ENCODE data around the gene ZNF644.
"Not testable (repeated sequence)": the region's sequence is repeated elsewhere in the genome, so short reads cannot be mapped to it uniquely, and the experiment has no call there.

Gene ZNF644

DNA sequence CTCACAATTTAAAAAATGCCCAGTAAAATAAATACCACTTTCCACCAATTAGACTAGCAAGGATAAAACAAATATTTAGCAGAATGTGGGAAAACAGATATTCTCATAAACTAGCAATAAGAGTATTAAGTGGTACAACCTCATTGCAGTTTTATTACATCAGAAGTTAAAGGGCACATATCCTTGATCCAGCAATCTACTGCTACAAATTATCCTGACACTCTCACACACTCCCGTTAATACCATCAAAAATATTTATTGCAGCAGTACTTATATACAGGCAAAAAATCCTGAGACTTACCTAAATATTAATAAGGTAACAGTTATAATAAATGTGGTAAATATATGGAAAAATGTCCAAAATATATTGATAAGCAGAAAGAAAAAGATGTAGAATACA, 44.3 kb downstream of the ZNF644 start:
- DNase-seq, result no peak

DNA sequence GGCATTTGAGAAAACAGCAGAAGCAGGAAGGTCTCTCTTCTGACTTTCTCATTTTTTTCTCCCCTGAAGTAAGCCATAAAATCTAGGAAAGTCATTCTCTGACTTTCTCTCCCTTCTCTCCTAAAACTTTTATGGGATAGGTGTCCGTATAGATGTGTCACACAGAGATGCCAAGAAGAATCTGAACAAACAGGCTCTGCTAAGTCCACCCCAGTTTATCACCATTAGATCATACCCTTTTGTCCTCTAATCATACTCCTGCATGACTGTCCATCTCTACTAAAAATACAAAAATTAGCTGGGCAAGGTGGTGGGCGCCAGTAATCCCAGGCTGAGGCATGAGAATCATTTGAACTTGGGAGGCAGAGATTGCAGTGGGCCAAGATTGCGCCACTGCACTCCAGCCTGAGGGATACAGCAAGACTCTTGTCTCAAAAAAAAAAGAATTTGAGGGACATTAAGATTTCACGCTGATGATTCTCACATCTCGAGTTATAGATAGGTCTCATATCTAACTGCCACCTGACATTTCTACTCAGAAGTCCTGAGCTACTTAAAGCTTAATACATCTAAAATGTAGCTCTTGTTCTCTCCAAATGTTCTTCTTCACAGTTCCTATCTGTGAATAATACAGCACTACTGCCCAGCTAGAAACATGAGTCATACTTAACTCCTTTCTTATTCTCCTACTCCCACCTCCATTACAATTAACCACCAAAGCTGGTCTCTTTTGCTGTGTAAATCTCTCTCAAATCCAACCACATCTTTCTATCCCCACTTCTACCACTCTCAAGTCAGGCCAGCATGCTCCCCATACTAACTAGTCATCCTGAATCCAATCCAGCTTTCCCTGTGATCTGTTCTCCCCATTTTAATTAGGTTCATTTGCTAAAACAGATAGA, 47.7 kb downstream of the ZNF644 start:
- no peak for DNase-seq

DNA sequence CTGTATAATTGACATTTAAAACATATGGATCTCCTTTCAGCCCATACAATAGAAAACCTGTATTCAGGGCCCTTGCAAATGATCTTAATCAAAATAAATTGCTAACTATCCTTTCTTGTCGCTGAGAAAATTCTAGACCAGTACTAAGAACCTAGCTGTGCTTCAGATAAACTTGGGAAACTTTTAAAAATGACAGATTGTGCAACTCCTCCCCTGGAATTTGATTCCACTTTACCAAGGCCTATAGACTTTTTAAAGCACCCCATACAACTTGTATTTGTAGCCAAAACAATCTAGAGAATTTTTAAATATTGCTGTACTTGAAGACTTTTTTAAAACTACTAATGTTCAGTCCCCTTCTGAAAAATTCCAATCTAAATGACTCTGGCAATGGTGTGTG, 51.6 kb downstream of the ZNF644 start:
- DNase-seq, result no peak

DNA sequence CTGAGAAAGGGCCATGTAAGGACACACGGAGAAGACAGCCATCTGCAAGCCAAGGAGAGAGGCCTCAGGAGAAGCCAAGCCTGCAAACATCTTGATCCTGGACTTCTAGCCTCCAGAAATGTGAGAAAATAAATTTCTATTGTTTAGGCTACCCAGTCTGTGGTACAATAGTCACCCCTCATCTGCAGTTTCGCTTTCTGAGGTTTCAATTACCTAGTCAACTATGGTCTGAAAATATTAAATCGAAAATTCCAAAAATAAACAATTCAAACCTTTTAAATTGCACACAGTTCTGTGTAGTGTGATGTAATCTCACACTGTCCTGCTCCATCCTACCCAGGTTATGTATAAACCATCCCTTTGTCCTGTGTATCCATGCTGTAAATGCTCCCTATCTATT, 52.6 kb downstream of the ZNF644 start:
- no peak for DNase-seq

DNA sequence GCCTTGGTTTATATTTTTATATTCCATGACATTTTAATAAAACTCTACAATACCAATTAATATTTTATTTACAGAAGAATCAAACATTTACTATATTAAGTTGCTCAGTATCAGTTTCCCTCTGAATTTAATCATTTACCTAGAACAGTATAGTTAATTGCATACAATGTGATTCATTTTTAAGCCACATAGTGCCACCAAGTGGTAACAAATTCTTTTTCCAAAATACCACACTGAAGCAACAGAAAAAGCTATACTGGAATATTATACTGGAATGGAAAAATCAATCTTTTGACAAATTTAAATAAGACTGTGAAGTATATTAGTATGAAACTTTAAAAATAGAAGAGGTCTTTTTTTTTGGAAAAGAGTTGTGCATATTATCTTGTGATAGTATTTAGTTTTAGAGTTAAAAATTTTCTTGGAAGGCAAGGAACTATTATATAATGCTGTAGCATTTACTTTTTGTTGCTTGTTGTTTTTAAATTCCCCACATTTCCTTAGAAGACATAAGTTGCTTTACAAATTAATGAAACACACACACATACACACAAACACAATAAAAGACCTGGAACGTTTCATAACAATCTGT, 57.3 kb downstream of the ZNF644 start:
- DNase-seq, result peak; percentile 33

DNA sequence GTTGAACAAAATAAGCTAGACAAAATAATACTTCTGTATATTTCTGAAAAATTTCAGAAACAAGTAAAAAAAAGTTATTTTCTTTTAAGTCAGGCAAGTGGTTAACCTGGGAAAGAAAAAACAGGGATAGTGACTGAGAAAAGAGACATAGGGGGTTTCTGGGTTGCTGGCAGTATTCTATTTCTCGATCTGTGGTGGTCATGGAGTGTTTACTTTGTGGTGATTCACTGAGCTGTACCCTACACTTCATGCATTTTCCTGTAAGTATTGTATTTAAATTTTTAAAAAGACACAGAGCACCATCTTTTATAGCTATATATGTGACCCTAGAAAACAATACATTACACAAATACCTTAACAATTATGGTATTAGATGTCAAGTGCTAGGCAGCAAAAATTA, 58.2 kb downstream of the ZNF644 start:
- no peak for DNase-seq

DNA sequence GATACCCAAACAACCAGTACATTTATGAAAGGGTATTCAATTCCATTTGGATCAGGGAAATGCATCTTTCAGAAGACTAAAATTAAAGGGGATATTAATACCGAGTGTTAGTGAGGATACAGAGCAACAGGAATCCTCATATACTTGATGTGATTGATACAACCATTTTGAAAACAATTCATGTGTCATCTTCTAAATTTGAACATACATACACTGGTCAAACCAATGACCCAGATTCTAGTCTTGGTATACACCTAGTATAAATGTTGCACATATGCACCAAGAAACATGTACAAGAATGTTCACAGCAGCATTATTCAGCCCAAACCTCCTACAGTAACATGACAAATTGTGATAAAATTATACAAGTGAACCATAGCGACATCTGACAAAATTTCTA, 58.6 kb downstream of the ZNF644 start:
- no peak for DNase-seq

DNA sequence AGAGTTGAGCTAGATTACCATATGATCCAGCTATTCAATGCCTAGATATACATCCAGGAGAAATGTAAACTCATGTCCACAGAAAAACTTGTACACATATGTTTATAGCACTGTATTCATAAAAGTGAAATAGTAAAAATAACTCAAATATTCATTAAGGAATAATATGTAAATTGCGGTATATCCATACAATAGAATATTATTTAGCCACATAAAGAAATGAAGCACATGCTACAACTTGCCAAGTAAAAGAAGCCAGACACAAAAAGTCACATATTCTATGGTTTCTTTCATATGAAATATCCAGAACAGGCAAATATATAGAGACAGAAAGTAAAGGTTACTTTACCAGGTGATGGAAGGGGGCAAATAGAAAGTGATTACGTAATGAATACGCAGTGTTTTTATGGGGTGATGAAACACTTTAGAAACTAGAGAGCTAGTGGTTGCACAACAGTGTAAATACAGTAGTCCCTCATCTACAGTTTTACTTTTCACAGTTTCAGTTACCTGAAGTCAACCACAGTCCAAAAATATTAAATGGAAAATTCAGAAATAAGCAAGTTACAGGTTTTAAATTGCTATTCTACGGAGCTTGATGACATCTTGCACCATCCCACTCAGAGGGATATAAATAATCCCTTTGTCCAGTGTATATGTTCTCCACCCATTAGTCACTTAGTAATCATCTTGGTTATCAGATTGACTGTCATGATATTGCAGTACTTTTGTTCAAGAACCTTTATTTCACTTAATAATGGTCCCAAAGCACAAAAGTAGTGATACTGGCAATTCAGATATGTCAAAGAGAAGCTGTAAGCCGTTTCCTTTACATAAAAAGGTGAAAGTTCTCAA, 62.3 kb downstream of the ZNF644 start:
- DNase-seq, result no peak

DNA sequence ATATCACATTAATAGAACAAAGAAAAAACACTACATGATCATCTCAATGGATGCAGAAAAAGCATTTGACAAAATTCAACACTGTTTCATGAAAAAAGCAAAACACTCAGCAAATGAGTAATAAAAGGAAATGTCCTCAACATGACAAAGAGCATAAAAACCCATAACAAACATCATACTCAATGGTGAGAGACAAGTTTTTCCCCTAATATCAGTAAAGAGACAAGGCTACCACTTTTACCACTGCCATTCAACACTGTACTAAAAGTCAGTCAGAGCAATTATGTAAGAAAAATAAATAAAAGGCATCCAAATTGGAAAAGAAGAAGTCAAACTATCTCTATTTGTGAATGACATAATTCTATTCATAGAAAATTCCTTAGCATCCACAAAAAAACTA, 64.3 kb downstream of the ZNF644 start:
- no peak for DNase-seq

DNA sequence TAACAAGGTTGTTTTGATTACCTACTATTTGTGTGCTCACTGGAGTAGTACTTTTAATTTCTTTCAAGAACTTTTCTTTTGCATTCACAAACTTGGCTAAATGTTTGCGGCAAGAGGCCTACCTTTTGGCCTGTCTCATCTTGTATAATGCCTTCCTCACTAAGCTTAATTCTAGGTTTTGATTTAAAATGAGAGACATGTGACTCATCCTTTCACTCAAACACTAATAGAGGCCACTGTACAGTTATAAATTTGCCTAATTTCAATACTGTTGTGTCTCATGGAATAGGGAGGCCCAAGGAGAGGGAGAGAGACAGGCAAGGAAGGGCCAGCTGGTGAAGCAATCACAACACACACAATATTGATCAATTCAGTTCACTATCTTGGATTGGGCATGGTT, 66.1 kb downstream of the ZNF644 start:
- no peak for DNase-seq

DNA sequence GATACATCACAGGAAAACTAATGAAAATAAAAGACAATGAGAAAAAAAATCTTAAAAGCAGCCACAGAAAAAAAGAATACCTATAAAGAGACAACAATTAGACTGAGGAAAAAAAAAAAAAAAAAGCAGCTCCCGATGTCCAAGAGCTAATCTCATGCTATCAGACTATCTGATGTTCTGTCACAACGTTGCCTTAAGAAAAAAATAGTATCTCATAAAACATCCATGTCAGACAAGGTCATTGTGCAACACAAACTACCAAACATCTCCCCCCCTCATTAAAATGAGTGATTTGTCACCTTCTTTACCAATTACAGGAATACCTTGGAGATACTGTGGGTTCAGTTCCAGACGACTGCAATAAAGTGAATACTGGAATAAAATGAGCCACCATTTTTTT, 68.9 kb downstream of the ZNF644 start:
- no peak for DNase-seq

DNA sequence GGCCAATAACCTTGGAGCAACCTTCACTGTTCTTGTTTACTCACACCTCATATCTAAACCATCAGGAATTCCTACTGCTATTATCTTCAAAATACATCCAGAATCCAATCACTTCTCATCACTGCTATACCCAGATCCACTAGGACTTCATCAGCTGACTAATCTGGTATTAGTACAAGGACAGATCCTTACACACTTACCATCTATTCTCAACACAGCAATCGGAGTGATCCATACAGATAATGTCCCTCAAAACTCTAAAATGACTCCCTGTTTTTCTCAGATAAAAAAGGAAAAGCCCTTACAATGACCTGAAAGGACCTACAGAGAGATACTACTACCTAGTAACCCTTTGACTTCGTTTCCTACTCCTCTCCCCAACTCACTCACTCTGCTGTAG, 70.8 kb downstream of the ZNF644 start:
- no peak for DNase-seq

DNA sequence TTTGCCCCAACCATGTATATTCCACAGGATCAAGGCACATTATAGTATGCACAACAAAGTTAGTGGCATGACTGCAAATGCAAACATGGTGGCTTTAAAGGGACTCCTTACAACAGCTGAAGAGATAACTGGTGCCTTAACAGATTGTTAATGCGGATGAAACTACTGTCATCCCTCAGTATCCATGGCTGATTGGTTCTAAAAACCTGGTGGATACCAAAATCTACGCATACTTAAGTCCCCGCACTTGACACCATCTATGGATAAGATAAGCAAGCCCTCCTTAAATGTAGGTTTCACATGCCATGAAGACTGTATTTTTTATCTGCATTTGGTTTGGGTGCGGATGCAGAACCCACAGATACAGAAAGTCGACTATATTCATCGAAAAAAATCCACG, 73.5 kb downstream of the ZNF644 start:
- no peak for DNase-seq

DNA sequence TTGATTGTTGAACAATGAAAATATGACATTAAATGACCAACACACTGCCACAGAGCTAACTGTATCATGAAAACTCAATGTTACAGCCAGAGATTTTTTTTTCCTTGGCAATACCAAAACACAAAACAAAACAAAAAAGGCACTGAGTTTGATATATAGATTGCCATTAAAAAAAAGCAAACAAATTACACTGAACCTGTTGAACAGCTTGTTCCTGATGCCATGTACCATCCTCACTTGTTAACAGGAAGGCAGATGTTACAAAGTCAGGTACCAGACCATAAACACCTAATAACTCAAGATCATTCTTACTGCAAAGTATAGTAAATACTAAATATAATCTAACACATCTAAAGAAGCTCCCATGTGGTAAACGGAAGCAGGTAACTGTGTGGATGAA, 75.2 kb downstream of the ZNF644 start:
- no peak for DNase-seq

DNA sequence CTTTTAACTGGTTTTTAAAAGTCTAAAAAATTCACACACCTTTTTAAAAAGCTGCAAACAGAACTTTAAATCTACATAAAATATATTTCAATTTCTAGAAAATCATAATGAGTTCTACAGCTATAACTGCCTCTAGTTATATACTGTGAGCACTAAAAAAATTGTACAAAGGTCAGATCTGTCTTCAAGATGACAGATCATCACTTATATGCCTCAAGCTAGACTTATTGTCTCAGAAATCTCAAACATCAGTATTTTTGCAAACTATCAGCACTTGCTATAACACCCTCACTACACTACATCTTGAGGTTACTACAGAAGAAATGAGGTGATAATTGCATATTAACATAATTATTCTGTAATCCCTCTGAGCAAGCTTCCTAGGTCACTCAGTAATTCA, 76.5 kb downstream of the ZNF644 start:
- no peak for DNase-seq

DNA sequence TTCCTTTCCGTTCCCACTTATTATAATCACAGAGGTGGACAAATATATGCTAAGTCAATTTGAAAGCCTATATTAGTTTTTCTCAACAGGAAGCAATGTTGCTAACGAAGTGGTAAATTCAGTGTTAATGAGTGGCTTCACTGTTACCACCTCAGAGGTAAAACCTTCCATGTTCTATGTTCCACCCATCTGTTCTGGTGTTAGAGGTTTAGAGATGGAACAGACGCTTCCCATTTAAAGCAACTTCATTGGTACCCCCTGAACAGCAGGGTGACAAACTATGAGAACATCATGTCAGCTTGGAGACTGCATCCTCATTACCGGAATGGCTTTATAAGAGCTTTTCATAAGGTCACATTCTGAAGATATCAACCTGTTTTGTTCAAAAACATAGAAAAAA, 77.9 kb downstream of the ZNF644 start:
- no peak for DNase-seq

DNA sequence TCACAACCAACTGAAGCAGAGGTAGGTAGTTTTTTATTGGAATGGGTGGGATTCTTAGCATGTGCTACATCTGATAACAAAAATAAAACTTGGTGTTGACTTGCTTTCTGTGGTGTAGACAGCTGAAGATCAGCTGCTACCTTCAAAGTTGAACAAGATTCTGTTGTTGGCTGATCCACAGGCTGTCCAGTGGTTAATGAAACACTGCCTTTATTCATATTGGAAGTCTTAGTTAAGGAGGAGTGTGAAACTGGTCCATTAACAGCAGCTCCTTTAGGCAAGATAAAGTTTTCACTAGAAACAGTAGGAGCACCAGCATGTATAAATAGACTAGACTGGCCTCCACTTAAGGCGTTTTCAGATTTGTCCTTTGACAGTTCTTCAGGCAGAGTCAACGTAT, 81.1 kb downstream of the ZNF644 start:
- DNase-seq, result no peak

DNA sequence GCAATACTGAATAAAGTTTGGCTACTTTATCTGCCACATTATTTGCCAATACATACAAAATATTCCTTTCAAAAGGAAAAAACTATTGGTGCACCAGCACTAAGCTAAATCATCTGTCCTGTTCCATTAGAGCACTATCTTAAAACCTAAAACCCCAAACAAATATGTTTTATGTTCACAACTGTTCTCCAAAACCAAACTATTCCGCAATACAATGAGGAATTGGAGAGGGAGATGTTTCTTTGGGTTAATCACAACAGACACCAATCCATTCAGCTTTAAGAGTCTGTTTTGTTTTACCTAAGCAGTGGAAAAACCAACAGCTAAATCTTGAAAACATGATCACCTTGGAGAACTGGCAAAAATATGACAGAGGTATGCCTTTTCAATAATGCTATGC, 85.1 kb downstream of the ZNF644 start:
- no peak for DNase-seq

DNA sequence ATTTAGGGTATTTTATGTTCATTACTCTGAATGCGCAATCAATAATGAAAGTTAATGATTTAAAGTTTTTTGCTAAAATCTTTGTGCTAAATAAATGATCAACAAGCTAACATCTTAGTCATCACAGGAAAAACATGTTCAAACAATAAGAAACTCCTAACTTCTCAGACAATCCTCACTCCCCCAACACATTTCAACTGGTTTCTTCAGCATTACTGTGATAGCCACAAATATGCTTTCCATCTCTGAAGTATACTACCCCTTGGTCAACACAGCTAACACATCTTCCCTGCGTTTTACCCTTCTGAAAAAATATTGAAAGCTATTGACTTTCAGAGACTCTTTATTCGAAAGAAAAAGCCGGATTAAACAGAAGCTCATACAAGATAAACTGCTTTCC, 85.8 kb downstream of the ZNF644 start:
- DNase-seq, result no peak

DNA sequence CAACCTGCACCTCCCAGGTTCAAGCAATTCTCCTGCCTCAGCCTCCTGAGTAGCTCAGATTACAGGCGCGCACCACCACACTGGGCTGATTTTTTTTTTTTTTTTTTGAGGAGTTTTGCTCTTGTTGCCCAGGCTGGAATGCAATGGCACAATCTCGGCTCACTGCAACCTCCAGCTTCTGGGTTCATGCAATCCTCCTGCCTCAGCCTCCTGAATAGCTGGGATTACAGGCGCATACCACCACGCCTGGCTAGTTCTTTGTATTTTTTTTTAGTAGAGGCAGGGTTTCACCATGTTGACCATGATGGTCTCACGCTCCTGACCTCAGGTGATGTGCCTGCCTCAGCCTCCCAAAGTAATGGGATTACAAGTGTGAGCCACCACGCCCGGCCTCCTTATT, 93.6 kb downstream of the ZNF644 start:
- DNase-seq, result not testable (repeated sequence)

DNA sequence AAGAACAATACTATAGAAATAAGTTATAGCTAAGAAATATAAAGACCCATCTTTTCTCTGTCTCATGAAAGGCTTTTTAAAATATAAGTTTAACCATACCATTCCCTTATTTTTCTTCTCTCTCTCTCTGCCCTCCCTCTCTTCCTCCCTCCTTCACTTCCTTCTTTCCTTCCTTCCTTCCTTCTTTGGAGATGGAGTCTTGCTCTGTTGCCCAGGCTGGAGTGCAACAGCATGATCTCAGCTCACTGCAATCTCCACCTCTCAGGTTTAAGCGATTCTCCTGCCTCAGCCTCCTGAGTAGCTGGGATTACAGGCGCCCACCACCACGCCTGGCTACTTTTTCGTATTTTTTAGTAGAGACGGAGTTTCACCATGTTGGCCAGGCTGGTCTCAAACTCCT, 94.2 kb downstream of the ZNF644 start:
- not testable (repeated sequence) for DNase-seq

DNA sequence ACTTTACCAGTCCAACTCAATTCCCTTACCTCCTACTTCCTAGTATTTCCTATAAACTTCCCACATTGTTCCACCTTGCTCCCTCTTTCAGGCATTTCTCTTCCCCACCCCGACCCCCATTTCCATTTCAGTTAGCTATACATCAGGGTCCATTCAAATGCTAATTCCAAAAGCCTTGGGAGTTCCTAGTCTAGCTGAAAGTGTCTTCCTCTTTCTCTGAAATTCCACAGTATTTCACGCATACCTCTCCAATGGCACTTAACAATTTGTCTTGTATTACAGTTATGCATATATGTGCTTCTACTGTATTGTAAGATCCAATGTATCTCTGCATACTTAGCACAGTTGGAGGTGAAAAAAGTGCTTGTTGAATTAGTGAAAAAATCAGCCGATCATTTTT, 94.9 kb downstream of the ZNF644 start:
- DNase-seq, result no peak

DNA sequence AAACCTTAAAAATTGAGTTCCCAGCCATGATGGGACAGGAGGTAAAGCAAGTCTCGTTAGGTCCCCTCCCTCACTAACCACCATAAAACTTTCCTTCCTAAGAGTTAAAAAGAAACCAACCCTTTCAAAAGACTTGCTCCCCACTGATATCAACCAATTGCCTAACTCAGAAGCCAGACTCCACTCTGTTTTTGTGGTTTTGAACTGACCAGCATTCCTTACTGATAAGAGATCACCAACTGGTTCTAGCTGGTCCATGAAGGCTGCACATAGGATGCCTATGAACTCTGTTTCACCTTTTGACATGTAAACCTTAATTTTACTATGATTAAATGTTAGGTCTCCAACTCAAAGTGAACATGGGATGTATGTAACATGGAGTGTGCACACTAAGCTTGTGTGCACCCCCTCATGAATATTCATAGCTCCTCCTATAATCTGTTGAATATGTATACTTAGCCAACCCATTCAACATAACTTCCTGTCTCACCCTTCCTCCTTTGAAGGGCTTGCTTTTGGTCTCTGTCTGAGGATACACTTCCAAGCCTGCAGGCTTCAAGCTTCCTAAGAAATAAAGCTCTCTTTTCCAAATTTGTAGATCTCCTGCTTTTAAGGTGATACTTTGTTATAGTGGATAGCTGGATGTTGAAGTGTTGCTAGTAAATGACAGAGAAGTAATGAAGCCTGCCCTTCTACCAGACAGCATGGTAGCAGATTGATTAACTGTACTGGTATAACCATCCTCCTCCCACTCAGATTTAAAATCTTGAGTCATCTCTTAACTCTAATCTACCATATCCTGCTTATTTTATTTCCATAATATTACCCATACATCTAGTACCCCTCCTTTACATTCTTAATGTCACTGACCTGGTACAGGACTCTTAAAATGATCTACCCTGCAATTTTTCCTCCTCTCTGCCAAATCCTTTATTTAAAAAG, 95.6 kb downstream of the ZNF644 start:
- DNase-seq, result no peak
